WTC11 (cell line): ENCODE results near the gene LRRC61. TPM values are rescaled to one million over a fixed set of nuclear protein-coding genes. Genes with fewer than 3 reads are reported as not detected.

Experiments used
- ATAC-seq: fragments of 200-7000 bp; cut with Tn5 transposase; 2 replicates; pipeline ENCODE4 v1.10.0; 2021; ENCODE audit warnings: mild to moderate bottlenecking, moderate library complexity
- CTCF ChIA-PET: fragments of 300-600 bp; sonication (Branson Sonifier 250); formaldehyde crosslinking; loops from one replicate; lab custom pipeline; 2021; ENCODE audit warnings: antibody characterized with exemption; lab: Charles Lee
- POLR2A ChIA-PET: fragments of 350-600 bp; sonication (Branson Sonifier 250); formaldehyde crosslinking; loops from one replicate; lab custom pipeline; 2021; ENCODE audit warnings: antibody characterized with exemption; lab: Charles Lee
- DNase-seq: peaks from one replicate; pipeline ENCODE4 v3.0.0; 2021; ENCODE audit warnings: low spot score
- H3K27ac Mint-ChIP-seq: 2 replicates; pipeline ENCODE4 v1.8.0; 2021; ENCODE audit warnings: mixed read lengths
- H3K27me3 Mint-ChIP-seq: 2 replicates; pipeline ENCODE4 v1.8.0; 2021; ENCODE audit warnings: low read depth, mild to moderate bottlenecking, moderate library complexity, mixed read lengths
- H3K36me3 Mint-ChIP-seq: 2 replicates; pipeline ENCODE4 v1.8.0; 2021; ENCODE audit warnings: mixed read lengths
- H3K4me1 Mint-ChIP-seq: 2 replicates; pipeline ENCODE4 v1.8.0; 2022; ENCODE audit warnings: mixed read lengths
- H3K4me3 Mint-ChIP-seq: 2 replicates; pipeline ENCODE4 v1.8.0; 2021; ENCODE audit warnings: mild to moderate bottlenecking, moderate library complexity, mixed read lengths
- H3K9me3 Mint-ChIP-seq: 2 replicates; pipeline ENCODE4 v1.8.0; 2021; ENCODE audit warnings: mixed read lengths
- ARID4B ChIP-seq: sonication (generic); formaldehyde crosslinking; IDR thresholded peaks from 2 replicates; pipeline ENCODE4 v1.8.0; 2023; ENCODE audit warnings: missing genetic modification reagents, mild to moderate bottlenecking, borderline replicate concordance
- ATF3 ChIP-seq: sonication (generic); formaldehyde crosslinking; conservative IDR thresholded peaks from 2 replicates; pipeline ENCODE4 v1.8.1; 2022; ENCODE audit warnings: mild to moderate bottlenecking, missing genetic modification reagents
- ATF6 ChIP-seq: sonication (generic); formaldehyde crosslinking; IDR thresholded peaks from 2 replicates; pipeline ENCODE4 v1.8.1; 2023; ENCODE audit warnings: mild to moderate bottlenecking, missing genetic modification reagents
- EMX1 ChIP-seq: fragments of 250-450 bp; sonication (Bioruptor Pico); IDR thresholded peaks from 2 replicates; pipeline ENCODE4 v1.8.0; 2021; ENCODE audit warnings: mild to moderate bottlenecking
- ERG ChIP-seq: fragments of 250-450 bp; sonication (Bioruptor Pico); IDR thresholded peaks from 2 replicates; pipeline ENCODE4 v1.8.0; 2021; ENCODE audit warnings: mild to moderate bottlenecking
- GTF2I ChIP-seq: fragments of 250-450 bp; sonication (Bioruptor Pico); conservative IDR thresholded peaks from 2 replicates; pipeline ENCODE4 v1.4.0; 2021; ENCODE audit warnings: mild to moderate bottlenecking
- MXD4 ChIP-seq: fragments of 250-450 bp; sonication (Bioruptor Pico); IDR thresholded peaks from 2 replicates; pipeline ENCODE4 v1.8.0; 2021; ENCODE audit warnings: mild to moderate bottlenecking, moderate library complexity, borderline replicate concordance
- NR3C1 ChIP-seq: sonication (generic); formaldehyde crosslinking; conservative IDR thresholded peaks from 2 replicates; pipeline ENCODE4 v1.8.1; 2023; ENCODE audit warnings: low read depth, mild to moderate bottlenecking, missing genetic modification reagents
- PRRX2 ChIP-seq: fragments of 250-450 bp; sonication (Bioruptor Pico); IDR thresholded peaks from 2 replicates; pipeline ENCODE4 v1.8.0; 2021; ENCODE audit warnings: mild to moderate bottlenecking
- TCF7 ChIP-seq: sonication (generic); formaldehyde crosslinking; IDR thresholded peaks from 2 replicates; pipeline ENCODE4 v1.8.0; 2022; ENCODE audit warnings: mild to moderate bottlenecking, low read depth, missing genetic modification reagents, moderate library complexity
- ZNF121 ChIP-seq: sonication (generic); formaldehyde crosslinking; IDR thresholded peaks from 2 replicates; pipeline ENCODE4 v1.8.0; 2023; ENCODE audit warnings: missing genetic modification reagents
- ZNF219 ChIP-seq: sonication (generic); formaldehyde crosslinking; IDR thresholded peaks from 2 replicates; pipeline ENCODE4 v1.8.0; 2023; ENCODE audit warnings: missing genetic modification reagents, mild to moderate bottlenecking, borderline replicate concordance
- ZNF232 ChIP-seq: sonication (generic); formaldehyde crosslinking; IDR thresholded peaks from 2 replicates; pipeline ENCODE4 v1.8.0; 2022; ENCODE audit warnings: mild to moderate bottlenecking, missing genetic modification reagents
- ZNF263 ChIP-seq: sonication (generic); formaldehyde crosslinking; IDR thresholded peaks from 2 replicates; pipeline ENCODE4 v1.8.1; 2022; ENCODE audit warnings: low read depth, mild to moderate bottlenecking, moderate library complexity, missing genetic modification reagents
- ZNF416 ChIP-seq: fragments of 250-450 bp; sonication (Bioruptor Pico); IDR thresholded peaks from 2 replicates; pipeline ENCODE4 v1.9.0; 2021; ENCODE audit warnings: mild to moderate bottlenecking, inconsistent platforms
- ZNF512 ChIP-seq: sonication (generic); formaldehyde crosslinking; IDR thresholded peaks from 2 replicates; pipeline ENCODE4 v1.8.1; 2022; ENCODE audit warnings: missing genetic modification reagents, borderline replicate concordance
- ZNF532 ChIP-seq: fragments of 250-450 bp; sonication (Bioruptor Pico); IDR thresholded peaks from 2 replicates; pipeline ENCODE4 v1.9.0; 2021; ENCODE audit warnings: mild to moderate bottlenecking, borderline replicate concordance
- total RNA-seq: library from RNA; stranded (reverse); gene quantifications from 3 replicates; pipeline ENCODE4 v1.2.3, GENCODE V29; 2021

Gene LRRC61
- total RNA-seq, 1 experiment from 2014 or later, result 27.7 TPM

- H3K36me3 Mint-ChIP-seq, result no peaks in the 10 kb centered on the region
- POLR2A ChIA-PET, result interaction anchor here (2.7 kb wide), 1 partner anchor 23 kb away, joined by 9 read pairs; no protein-coding TSS in a partner anchor
- CTCF ChIA-PET, result interaction anchor here (1.5 kb wide), 1 partner anchor 13 kb away, joined by 3 read pairs; no protein-coding TSS in a partner anchor
- ATAC-seq (no peak), DNase-seq (no peak)
- TF ChIP-seq ZNF121 (CRISPR knock-in tag) (peak; percentile 51; the same call in 1 of the 2 replicates), EMX1 (CRISPR knock-in tag) (no peak), ATF6 (CRISPR knock-in tag) (no peak)
- no peaks in the 10 kb centered on the region; the same call in 1 of the 2 replicates for H3K9me3 Mint-ChIP-seq
- H3K4me3 Mint-ChIP-seq, result no peak overlapping the region
- H3K4me1 Mint-ChIP-seq, result peaks cover 49% of the 10 kb centered on the region
- H3K27me3 Mint-ChIP-seq, result no peaks in the 10 kb centered on the region; the same call in 1 of the 2 replicates
- H3K27ac Mint-ChIP-seq, result no peak overlapping the region
These were observed 37.4 kb downstream of the LRRC61 start for GRCh38 chr7:150360363-150361058.

GRCh38 chr7:150361402-150361801, 38.2 kb downstream of the LRRC61 start:
- ChIA-PET POLR2A (interaction anchor here (0.7 to 2.7 kb wide), 3 partner anchors 22 to 44 kb away, joined by 3 to 9 read pairs (median 4); a partner anchor contains a TSS), CTCF (interaction anchor here (0.6 to 1.7 kb wide), 8 partner anchors 10 to 26 kb away, joined by 3 to 7 read pairs (median 4); no protein-coding TSS in a partner anchor)
- Mint-ChIP-seq H3K4me3 (no peak overlapping the region), H3K27ac (peak overlapping the region; percentile 6; the same call in 1 of the 2 replicates), H3K9me3 (no peaks in the 10 kb centered on the region; the same call in 1 of the 2 replicates), H3K27me3 (no peaks in the 10 kb centered on the region; the same call in 1 of the 2 replicates), H3K36me3 (no peaks in the 10 kb centered on the region), H3K4me1 (peaks cover 58% of the 10 kb centered on the region)
- TF ChIP-seq PRRX2, result no peak
- TF ChIP-seq ZNF512, result no peak
- no peak for TF ChIP-seq ZNF416 (CRISPR knock-in tag)
- TF ChIP-seq ZNF232 (CRISPR knock-in tag), result no peak
- no peak for TF ChIP-seq ZNF263
- TF ChIP-seq ARID4B (CRISPR knock-in tag), result no peak
- no peak for TF ChIP-seq GTF2I (CRISPR knock-in tag)
- TF ChIP-seq MXD4, result no peak
- TF ChIP-seq ERG (CRISPR knock-in tag), result no peak
- no peak for TF ChIP-seq ZNF219 (CRISPR knock-in tag)
- TF ChIP-seq ZNF532 (CRISPR knock-in tag), result no peak
- TF ChIP-seq NR3C1, result no peak
- no peak for TF ChIP-seq TCF7 (CRISPR knock-in tag)
- TF ChIP-seq ATF3 (CRISPR knock-in tag), result no peak
- ATAC-seq, result peak; percentile 44
- peak; percentile 35 for DNase-seq
